Kidney (tissue), 14 donors: Measurements from ENCODE around the gene NRG2. TPM values are rescaled to one million over a fixed set of nuclear protein-coding genes. Genes with fewer than 3 reads are reported as not detected.
A peak's percentile ranks its signal among the peaks of the same experiment; 100 is the strongest.

ENCODE experiments used
- DNase-seq, 5 donors: peaks; one replicate each; pipeline ENCODE4 v3.0.0-alpha.2; 2013 to 2020
- FAIRE-seq: peaks from 2 replicates; lab custom pipeline; 2012; peaks lifted over from hg19 to GRCh38; lab: Jason Lieb, UNC
- H3K27ac ChIP-seq, 2 donors: one replicate each; pipeline ENCODE4 v1.7.0; 2013; ENCODE audit warnings: low read depth in 2 of 2, low read length in 2 of 2, inconsistent platforms in 1 of 2
- H3K27me3 ChIP-seq: one replicate; pipeline ENCODE4 v1.7.1; 2013; ENCODE audit warnings: low read length, inconsistent platforms; ENCODE audit not compliant: control insufficient read depth, insufficient read depth
- H3K36me3 ChIP-seq, 3 donors: one replicate each; pipeline versions ENCODE4 v1.7.0 to v1.7.1; 2013; ENCODE audit warnings: low read length in 3 of 3, control low read depth in 1 of 3, inconsistent platforms in 1 of 3; ENCODE audit not compliant: insufficient read depth in 3 of 3, control insufficient read depth in 2 of 3
- H3K4me1 ChIP-seq, 3 donors: one replicate each; pipeline versions ENCODE4 v1.7.0 to v1.7.1; 2013; ENCODE audit warnings: low read length in 3 of 3, inconsistent platforms in 1 of 3, low read depth in 1 of 3; ENCODE audit not compliant: control insufficient read depth in 2 of 3, insufficient read depth in 2 of 3
- H3K4me3 ChIP-seq, 3 donors: one replicate each; pipeline versions ENCODE4 v1.7.0 to v1.8.1; 2013; ENCODE audit warnings: low read length in 3 of 3, control low read depth in 1 of 3, inconsistent platforms in 1 of 3
- H3K9ac ChIP-seq, 3 donors: one replicate each; pipeline versions ENCODE4 v1.7.0 to v1.7.1; 2013; ENCODE audit warnings: low read length in 3 of 3, control low read depth in 1 of 3, inconsistent platforms in 1 of 3
- H3K9me3 ChIP-seq, 3 donors: one replicate each; pipeline versions ENCODE4 v1.7.0 to v1.7.1; 2013; ENCODE audit warnings: low read length in 3 of 3, control low read depth in 1 of 3, inconsistent platforms in 1 of 3; ENCODE audit not compliant: control insufficient read depth in 2 of 3, insufficient read depth in 1 of 3
- intact Hi-C: fragments of 100-400 bp; cut with DNase I; formaldehyde crosslinking; loops from one replicate; pipeline ENCODE4 v1.11.1; 2022
- polyA plus RNA-seq: library from polyadenylated mRNA; stranded (reverse); fragments of 350-450 nt; fragmentation: Illumina TruSeq; extraction: RNeasy Lipid Tissue Mini Kit (QIAGEN cat#74804); gene quantifications from one replicate; pipeline ENCODE4 v1.2.3, GENCODE V29; 2014; ENCODE audit warnings: low read depth, low replicate concordance; ENCODE audit not compliant: insufficient read depth
- total RNA-seq: library from RNA; stranded (reverse); fragmentation: NEBNext Ultra II Directional; extraction: Animal tissue kit (Norgen Biotek cat#: 25700); gene quantifications from one replicate; pipeline ENCODE4 v1.2.1, GENCODE V29; 2021
- TF ChIP-seq, protein P1 (sequence below): IDR thresholded peaks from 3 replicates; pipeline ENCODE4 v1.5.1; 2012; ENCODE audit warnings: mild to moderate bottlenecking, moderate library complexity, borderline replicate concordance; ENCODE audit not compliant: insufficient read depth; ENCODE audit errors: extremely low read depth
- donor health status: control.
- donor health status: control.
- donor health status: control.
- donor health status: control.
- donor health status: control.
- donor health status: DM: yes; HTN: yes; CAD: no.
- donor health status: Normal renal cell carcinoma (clear cell type).

Gene NRG2
- total and polyA plus RNA-seq, 2 donors from 2014 or later = 1.9 to 4.6 TPM

GRCh38 chr5:139903795-139904565, 139.1 kb downstream of the NRG2 start:
- no peak for FAIRE-seq
- no peak overlapping the region for H3K27ac ChIP-seq
- peaks cover 12% of the 10 kb centered on the region for H3K27me3 ChIP-seq

DNA sequence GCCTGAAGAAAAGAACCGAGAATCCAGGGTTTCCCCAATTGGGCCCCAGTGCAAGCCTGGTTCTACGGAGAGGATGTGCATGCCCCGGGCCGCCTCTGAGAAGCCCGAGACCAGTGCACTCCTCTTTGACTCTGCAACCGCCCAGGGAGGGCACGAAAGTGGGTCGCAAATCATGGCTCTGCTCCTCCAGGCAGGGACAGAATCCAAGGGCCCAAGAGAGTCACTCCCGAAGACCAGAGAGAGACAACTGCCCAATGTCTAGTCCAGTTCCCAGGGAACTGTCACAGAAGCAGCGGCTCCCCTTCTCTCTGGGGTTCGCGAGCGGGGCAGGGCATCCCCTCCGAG, 139.7 kb downstream of the NRG2 start:
- no peak overlapping the region for H3K27ac ChIP-seq
- intact Hi-C loops = no loop called here
- no peaks in the 10 kb centered on the region for H3K9me3 ChIP-seq
- H3K36me3 ChIP-seq = no peaks in the 10 kb centered on the region
- DNase-seq = peak in 2 of 5 donors; percentile 30 to 53
- H3K27me3 ChIP-seq = peaks cover 12% of the 10 kb centered on the region
- no peak overlapping the region for H3K9ac ChIP-seq
- no peak for FAIRE-seq
- TF ChIP-seq, protein P1, sequence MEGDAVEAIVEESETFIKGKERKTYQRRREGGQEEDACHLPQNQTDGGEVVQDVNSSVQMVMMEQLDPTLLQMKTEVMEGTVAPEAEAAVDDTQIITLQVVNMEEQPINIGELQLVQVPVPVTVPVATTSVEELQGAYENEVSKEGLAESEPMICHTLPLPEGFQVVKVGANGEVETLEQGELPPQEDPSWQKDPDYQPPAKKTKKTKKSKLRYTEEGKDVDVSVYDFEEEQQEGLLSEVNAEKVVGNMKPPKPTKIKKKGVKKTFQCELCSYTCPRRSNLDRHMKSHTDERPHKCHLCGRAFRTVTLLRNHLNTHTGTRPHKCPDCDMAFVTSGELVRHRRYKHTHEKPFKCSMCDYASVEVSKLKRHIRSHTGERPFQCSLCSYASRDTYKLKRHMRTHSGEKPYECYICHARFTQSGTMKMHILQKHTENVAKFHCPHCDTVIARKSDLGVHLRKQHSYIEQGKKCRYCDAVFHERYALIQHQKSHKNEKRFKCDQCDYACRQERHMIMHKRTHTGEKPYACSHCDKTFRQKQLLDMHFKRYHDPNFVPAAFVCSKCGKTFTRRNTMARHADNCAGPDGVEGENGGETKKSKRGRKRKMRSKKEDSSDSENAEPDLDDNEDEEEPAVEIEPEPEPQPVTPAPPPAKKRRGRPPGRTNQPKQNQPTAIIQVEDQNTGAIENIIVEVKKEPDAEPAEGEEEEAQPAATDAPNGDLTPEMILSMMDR = no peak
- peak overlapping the region in 1 of 3 donors; percentile 32 for H3K4me3 ChIP-seq
- peaks cover 0 to 2% (median 0%) of the 10 kb centered on the region in 3 donors for H3K4me1 ChIP-seq

More at GRCh38 chr5:139903795-139904565, 139.1 kb downstream of the NRG2 start:
- Histone ChIP-seq H3K36me3 (no peaks in the 10 kb centered on the region), H3K4me1 (peaks cover 0 to 2% (median 0%) of the 10 kb centered on the region in 3 donors), H3K9ac (no peak overlapping the region), H3K9me3 (no peaks in the 10 kb centered on the region), H3K4me3 (peak overlapping the region in 1 of 3 donors; percentile 32)
- peak in 4 of 5 donors; percentile 64 to 85 (median 72) for DNase-seq
- intact Hi-C loops = no loop called here
- TF ChIP-seq, protein P1 = no peak

DNA sequence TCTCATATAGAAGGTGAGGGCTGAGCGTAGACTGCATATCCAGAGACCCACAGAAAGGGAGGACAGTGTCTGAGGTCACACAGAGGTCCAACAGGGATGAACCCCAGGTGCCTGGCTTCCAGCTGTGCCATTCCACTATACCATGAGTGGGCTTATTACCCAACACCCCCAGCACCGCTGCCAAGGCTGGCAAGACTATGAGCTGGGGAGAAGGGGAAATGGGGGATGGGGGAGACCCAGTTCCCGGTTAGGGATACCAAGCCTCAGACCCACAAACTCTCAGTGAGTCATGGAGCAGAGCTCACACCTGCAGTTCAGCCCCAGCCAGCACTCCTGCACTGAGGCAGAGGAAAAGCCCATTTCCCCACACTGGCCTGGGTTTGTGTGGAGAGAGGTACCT, 141.1 kb downstream of the NRG2 start:
- FAIRE-seq = no peak
- Histone ChIP-seq H3K36me3 (no peaks in the 10 kb centered on the region), H3K4me3 (no peak overlapping the region), H3K9me3 (no peaks in the 10 kb centered on the region), H3K4me1 (peaks cover 0 to 2% (median 0%) of the 10 kb centered on the region in 3 donors), H3K9ac (no peak overlapping the region), H3K27ac (no peak overlapping the region), H3K27me3 (peaks cover 12% of the 10 kb centered on the region)
- DNase-seq = peak in 1 of 5 donors; percentile 29
- intact Hi-C loops = no loop called here
- TF ChIP-seq, protein P1 = no peak
